PC-3 (cell line): ENCODE measurements around the gene FAM124A. TPM values are rescaled to one million over a fixed set of nuclear protein-coding genes. Genes with fewer than 3 reads are reported as not detected.

Experiments
- ATAC-seq: fragments of 200-7000 bp; cut with Tn5 transposase; 2 replicates; pipeline ENCODE4 v1.9.1; 2020; ENCODE audit warnings: mild to moderate bottlenecking, moderate library complexity
- BruUV-seq: library from RNA; stranded (reverse); fragments of 400-500 nt; replicated peaks from 2 replicates; lab custom pipeline; 2021; lab: Mats Ljungman, UMichigan
- CTCF ChIA-PET: fragments of 300-600 bp; sonication (Branson Sonifier 250); formaldehyde crosslinking; loops from one replicate; lab custom pipeline; 2022; ENCODE audit warnings: antibody characterized with exemption; lab: Charles Lee
- POLR2A ChIA-PET: fragments of 300-600 bp; sonication (Branson Sonifier 250); formaldehyde crosslinking; loops from one replicate; lab custom pipeline; 2022; ENCODE audit warnings: antibody characterized with exemption; ENCODE audit not compliant: unreplicated experiment; lab: Charles Lee
- DNase-seq: peaks from one replicate; pipeline ENCODE4 v3.0.0-alpha.2; 2015
- H2AFZ ChIP-seq: fragments of 300-600 bp; sonication (generic); 2 replicates; pipeline ENCODE4 v1.6.0; 2016; ENCODE audit warnings: antibody characterized with exemption, low read length
- H3F3A ChIP-seq: fragments of 300-600 bp; sonication (generic); one replicate; pipeline ENCODE4 v1.6.0; 2017; ENCODE audit warnings: antibody characterized with exemption, low read length, control low read depth, mild to moderate bottlenecking; ENCODE audit not compliant: unreplicated experiment
- H3K27ac ChIP-seq: fragments of 300-600 bp; sonication (generic); 2 replicates; pipeline ENCODE4 v1.5.1; 2016; ENCODE audit warnings: mild to moderate bottlenecking, low read length
- H3K27me3 ChIP-seq: fragments of 300-600 bp; sonication (generic); 2 replicates; pipeline ENCODE4 v1.6.1; 2016; ENCODE audit warnings: low read length, mixed read lengths
- H3K36me3 ChIP-seq: fragments of 300-600 bp; sonication (generic); 2 replicates; pipeline ENCODE4 v1.6.1; 2016; ENCODE audit warnings: low read depth, mixed run types, low read length, mixed read lengths
- H3K4me1 ChIP-seq: fragments of 300-600 bp; sonication (generic); 2 replicates; pipeline ENCODE4 v1.5.1; 2016; ENCODE audit warnings: low read length; ENCODE audit not compliant: insufficient read depth
- H3K4me2 ChIP-seq: fragments of 300-600 bp; sonication (generic); 2 replicates; pipeline ENCODE4 v1.6.0; 2016; ENCODE audit warnings: low read length
- H3K4me3 ChIP-seq: fragments of 300-600 bp; sonication (generic); 2 replicates; pipeline ENCODE4 v1.5.1; 2016; ENCODE audit warnings: mild to moderate bottlenecking, low read length, mixed read lengths
- H3K79me2 ChIP-seq: fragments of 300-600 bp; sonication (generic); 2 replicates; pipeline ENCODE4 v1.6.1; 2017; ENCODE audit warnings: low read length, mixed read lengths
- H3K9ac ChIP-seq: fragments of 300-600 bp; sonication (generic); 2 replicates; pipeline ENCODE4 v1.6.0; 2016; ENCODE audit warnings: mild to moderate bottlenecking, low read length
- H3K9me2 ChIP-seq: fragments of 300-600 bp; sonication (generic); replicated peaks from 2 replicates; pipeline ENCODE4 v1.6.1; 2016; ENCODE audit warnings: mixed run types, low read length, mixed read lengths
- H3K9me3 ChIP-seq: fragments of 300-600 bp; sonication (generic); 2 replicates; pipeline ENCODE4 v1.6.1; 2016; ENCODE audit warnings: low read length, mixed read lengths
- H4K20me1 ChIP-seq: fragments of 300-600 bp; sonication (generic); 2 replicates; pipeline ENCODE4 v1.6.1; 2016; ENCODE audit warnings: low read length, mixed read lengths
- EZH2 ChIP-seq: fragments of 300-600 bp; sonication (generic); IDR thresholded peaks from one replicate; pipeline ENCODE4 v1.6.1; 2017; ENCODE audit warnings: antibody characterized with exemption, mild to moderate bottlenecking, low read length; ENCODE audit not compliant: unreplicated experiment
- EZH2phosphoT487 ChIP-seq: fragments of 300-600 bp; sonication (generic); IDR thresholded peaks from 2 replicates; pipeline ENCODE4 v1.6.1; 2018; ENCODE audit warnings: mild to moderate bottlenecking, antibody characterized with exemption, low read length, borderline replicate concordance
- intact Hi-C: fragments of 100-400 bp; cut with micrococcal nuclease; formaldehyde crosslinking; loops from 2 replicates; pipeline ENCODE4 v1.9.0; 2023
- total RNA-seq: library from RNA; depleted of rRNA; stranded (reverse); fragments of >200 nt; gene quantifications from 2 replicates; pipeline ENCODE4 v1.2.3, GENCODE V29; 2014
- TF ChIP-seq, protein P1 (sequence below): fragments of 300-600 bp; sonication (generic); conservative IDR thresholded peaks from 2 replicates; pipeline ENCODE4 v1.5.1; 2017; ENCODE audit warnings: antibody characterized with exemption, low read depth, mild to moderate bottlenecking, low read length

The FAM124A gene
- total RNA-seq, 1 experiment from 2014 or later: 1.1 TPM

GRCh38 chr13:51220706-51221105, 1.5 kb upstream of the FAM124A start:
- no peak for TF ChIP-seq EZH2phosphoT487
- TF ChIP-seq, protein P1, sequence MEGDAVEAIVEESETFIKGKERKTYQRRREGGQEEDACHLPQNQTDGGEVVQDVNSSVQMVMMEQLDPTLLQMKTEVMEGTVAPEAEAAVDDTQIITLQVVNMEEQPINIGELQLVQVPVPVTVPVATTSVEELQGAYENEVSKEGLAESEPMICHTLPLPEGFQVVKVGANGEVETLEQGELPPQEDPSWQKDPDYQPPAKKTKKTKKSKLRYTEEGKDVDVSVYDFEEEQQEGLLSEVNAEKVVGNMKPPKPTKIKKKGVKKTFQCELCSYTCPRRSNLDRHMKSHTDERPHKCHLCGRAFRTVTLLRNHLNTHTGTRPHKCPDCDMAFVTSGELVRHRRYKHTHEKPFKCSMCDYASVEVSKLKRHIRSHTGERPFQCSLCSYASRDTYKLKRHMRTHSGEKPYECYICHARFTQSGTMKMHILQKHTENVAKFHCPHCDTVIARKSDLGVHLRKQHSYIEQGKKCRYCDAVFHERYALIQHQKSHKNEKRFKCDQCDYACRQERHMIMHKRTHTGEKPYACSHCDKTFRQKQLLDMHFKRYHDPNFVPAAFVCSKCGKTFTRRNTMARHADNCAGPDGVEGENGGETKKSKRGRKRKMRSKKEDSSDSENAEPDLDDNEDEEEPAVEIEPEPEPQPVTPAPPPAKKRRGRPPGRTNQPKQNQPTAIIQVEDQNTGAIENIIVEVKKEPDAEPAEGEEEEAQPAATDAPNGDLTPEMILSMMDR: no peak
- no peak for TF ChIP-seq EZH2
- Histone ChIP-seq H3K4me3 (no peak overlapping the region), H3F3A (no peaks in the 10 kb centered on the region), H3K9ac (no peak overlapping the region), H2AFZ (no peak overlapping the region), H3K4me2 (no peak overlapping the region), H3K4me1 (no peaks in the 10 kb centered on the region), H4K20me1 (no peaks in the 10 kb centered on the region), H3K9me3 (no peaks in the 10 kb centered on the region), H3K36me3 (no peaks in the 10 kb centered on the region), H3K27me3 (peaks cover 1% of the 10 kb centered on the region), H3K9me2 (no peaks in the 10 kb centered on the region), H3K27ac (no peak overlapping the region), H3K79me2 (no peaks in the 10 kb centered on the region)
- DNase-seq (no peak), ATAC-seq (no peak)
- BruUV-seq: no TSS peak
- intact Hi-C loops: loop anchor here (5.0 kb wide), 1 partner anchor 67 kb away; no protein-coding TSS in a partner anchor
- CTCF ChIA-PET: no interaction called here
- POLR2A ChIA-PET: no interaction called here

DNA sequence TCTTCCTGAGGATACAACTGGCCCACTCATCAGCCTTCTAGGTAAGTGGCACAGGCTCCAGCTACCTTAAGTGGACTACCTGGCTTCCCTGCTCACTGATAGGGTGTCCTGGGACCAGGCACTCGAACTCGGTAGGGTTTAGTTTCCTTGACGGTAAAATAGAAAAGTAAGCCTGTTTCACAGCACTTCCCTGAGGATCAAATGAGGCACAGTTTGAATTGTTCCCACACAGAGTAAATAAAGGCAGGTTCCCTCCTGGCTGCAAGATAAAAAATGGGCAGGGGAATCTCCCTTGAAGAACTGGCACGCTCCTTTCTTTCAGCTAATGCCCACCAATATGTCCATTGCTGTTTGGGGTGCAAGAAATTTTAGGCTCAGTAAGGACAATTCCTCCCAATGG, 1.1 kb upstream of the FAM124A start:
- Histone ChIP-seq H3K4me1 (no peaks in the 10 kb centered on the region), H3K4me2 (no peak overlapping the region), H3K27me3 (no peaks in the 10 kb centered on the region), H2AFZ (no peak overlapping the region), H3K9ac (no peak overlapping the region), H3K36me3 (no peaks in the 10 kb centered on the region), H3K9me3 (no peaks in the 10 kb centered on the region), H4K20me1 (no peaks in the 10 kb centered on the region), H3K27ac (no peak overlapping the region), H3K4me3 (no peak overlapping the region), H3K9me2 (no peaks in the 10 kb centered on the region), H3K79me2 (no peaks in the 10 kb centered on the region), H3F3A (no peaks in the 10 kb centered on the region)
- ChIA-PET CTCF (no interaction called here), POLR2A (no interaction called here)
- no TSS peak for BruUV-seq
- ATAC-seq: no peak
- no peak for DNase-seq
- TF ChIP-seq, protein P1: no peak
- TF ChIP-seq EZH2 (no peak), EZH2phosphoT487 (no peak)
- intact Hi-C loops: loop anchor here (5.0 kb wide), 1 partner anchor 66 kb away; no protein-coding TSS in a partner anchor

DNA sequence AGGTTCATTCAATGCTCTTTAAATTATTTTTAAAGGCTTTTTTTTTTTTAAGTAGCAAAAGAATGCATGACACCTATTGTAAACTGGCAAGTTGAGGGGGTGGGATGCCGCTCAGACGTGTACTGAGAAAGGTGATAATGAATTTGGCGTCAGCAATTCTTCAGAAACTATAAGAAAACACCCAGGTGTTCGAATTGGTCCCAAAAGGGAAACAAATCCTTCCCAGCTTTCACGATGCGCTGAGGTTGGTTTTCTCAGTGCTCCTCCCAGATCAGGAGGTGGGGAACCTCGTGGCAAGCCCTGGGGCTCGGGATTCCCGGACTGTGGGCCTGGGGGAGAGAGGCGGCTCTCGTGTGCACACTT, 543 bp upstream of the FAM124A start:
- intact Hi-C loops: loop anchor here (5.0 kb wide), 1 partner anchor 66 kb away; no protein-coding TSS in a partner anchor
- no peaks in the 10 kb centered on the region for H3K4me1 ChIP-seq
- no peak for TF ChIP-seq EZH2phosphoT487
- TF ChIP-seq, protein P1: no peak
- TF ChIP-seq EZH2: no peak
- no peaks in the 10 kb centered on the region for H3F3A ChIP-seq
- H3K9ac ChIP-seq: no peak overlapping the region
- H3K4me2 ChIP-seq: peak overlapping the region; percentile 92
- H3K27me3 ChIP-seq: no peaks in the 10 kb centered on the region
- H3K79me2 ChIP-seq: no peaks in the 10 kb centered on the region
- POLR2A ChIA-PET: no interaction called here
- no peaks in the 10 kb centered on the region for H3K9me2 ChIP-seq
- DNase-seq: no peak
- H3K27ac ChIP-seq: no peak overlapping the region
- ATAC-seq: peak; percentile 48
- H3K9me3 ChIP-seq: no peaks in the 10 kb centered on the region
- BruUV-seq: no TSS peak
- CTCF ChIA-PET: no interaction called here
- no peaks in the 10 kb centered on the region for H3K36me3 ChIP-seq
- peak overlapping the region; percentile 70 for H3K4me3 ChIP-seq
- H2AFZ ChIP-seq: peak overlapping the region; percentile 88
- H4K20me1 ChIP-seq: no peaks in the 10 kb centered on the region
